Measurements from ENCODE around the gene WWTR1. TPM values are rescaled to one million over a fixed set of nuclear protein-coding genes. Genes with fewer than 3 reads are reported as not detected.

WWTR1 gene
- total RNA-seq, 1 experiment from 2014 or later = 25.5 TPM

DNA sequence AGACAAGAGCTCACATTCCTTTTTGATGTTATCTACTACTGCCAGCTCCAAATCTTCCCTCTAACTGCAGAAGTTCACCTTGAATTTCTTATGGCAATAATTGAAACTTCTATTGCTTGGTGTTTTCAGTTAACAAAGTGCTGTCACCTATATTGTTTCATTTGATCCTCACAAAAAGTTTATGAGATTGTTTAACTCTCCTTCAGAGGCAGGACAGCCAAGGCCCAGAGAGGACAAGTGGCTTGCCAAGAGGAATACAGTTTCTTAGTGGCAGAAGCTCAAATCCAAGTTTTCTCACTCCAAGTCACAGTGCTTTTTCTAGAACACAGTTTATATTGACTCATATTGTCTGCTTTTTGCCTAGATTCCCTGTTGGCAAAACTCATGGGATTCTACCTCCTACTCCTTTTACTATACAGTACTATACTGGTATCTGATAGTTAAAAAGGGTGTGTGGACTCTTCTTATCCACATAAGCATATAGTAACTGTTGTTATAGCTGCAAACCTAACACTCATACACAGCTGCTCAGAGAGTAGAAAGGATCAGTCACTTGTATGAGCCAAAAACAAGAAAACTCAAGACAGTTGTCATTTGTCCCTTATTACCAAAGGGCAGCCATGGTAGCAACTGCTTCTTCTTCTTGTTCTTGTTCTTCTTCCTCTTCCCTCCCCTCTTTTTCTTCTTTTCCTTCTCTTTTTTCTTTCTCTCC lies 167.4 kb downstream of the WWTR1 start (continued):
- TF ChIP-seq, protein P1, sequence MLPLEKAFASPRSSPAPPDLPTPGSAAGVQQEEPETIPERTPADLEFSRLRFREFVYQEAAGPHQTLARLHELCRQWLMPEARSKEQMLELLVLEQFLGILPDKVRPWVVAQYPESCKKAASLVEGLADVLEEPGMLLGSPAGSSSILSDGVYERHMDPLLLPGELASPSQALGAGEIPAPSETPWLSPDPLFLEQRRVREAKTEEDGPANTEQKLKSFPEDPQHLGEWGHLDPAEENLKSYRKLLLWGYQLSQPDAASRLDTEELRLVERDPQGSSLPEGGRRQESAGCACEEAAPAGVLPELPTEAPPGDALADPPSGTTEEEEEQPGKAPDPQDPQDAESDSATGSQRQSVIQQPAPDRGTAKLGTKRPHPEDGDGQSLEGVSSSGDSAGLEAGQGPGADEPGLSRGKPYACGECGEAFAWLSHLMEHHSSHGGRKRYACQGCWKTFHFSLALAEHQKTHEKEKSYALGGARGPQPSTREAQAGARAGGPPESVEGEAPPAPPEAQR (CRISPR knock-in tag; IDR thresholded peaks at IDR 0.05) = no peak
- no peak for TF ChIP-seq MYBL2 (CRISPR knock-in tag; IDR thresholded peaks at IDR 0.05)
- TF ChIP-seq, protein P2, sequence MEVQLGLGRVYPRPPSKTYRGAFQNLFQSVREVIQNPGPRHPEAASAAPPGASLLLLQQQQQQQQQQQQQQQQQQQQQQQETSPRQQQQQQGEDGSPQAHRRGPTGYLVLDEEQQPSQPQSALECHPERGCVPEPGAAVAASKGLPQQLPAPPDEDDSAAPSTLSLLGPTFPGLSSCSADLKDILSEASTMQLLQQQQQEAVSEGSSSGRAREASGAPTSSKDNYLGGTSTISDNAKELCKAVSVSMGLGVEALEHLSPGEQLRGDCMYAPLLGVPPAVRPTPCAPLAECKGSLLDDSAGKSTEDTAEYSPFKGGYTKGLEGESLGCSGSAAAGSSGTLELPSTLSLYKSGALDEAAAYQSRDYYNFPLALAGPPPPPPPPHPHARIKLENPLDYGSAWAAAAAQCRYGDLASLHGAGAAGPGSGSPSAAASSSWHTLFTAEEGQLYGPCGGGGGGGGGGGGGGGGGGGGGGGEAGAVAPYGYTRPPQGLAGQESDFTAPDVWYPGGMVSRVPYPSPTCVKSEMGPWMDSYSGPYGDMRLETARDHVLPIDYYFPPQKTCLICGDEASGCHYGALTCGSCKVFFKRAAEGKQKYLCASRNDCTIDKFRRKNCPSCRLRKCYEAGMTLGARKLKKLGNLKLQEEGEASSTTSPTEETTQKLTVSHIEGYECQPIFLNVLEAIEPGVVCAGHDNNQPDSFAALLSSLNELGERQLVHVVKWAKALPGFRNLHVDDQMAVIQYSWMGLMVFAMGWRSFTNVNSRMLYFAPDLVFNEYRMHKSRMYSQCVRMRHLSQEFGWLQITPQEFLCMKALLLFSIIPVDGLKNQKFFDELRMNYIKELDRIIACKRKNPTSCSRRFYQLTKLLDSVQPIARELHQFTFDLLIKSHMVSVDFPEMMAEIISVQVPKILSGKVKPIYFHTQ (CRISPR knock-in tag; IDR thresholded peaks at IDR 0.05) = no peak
- no peak for TF ChIP-seq CREM (CRISPR knock-in tag; IDR thresholded peaks at IDR 0.05)
- TF ChIP-seq PRRX2 (CRISPR knock-in tag; IDR thresholded peaks at IDR 0.05) = no peak
- TF ChIP-seq CREB1 (CRISPR knock-in tag; IDR thresholded peaks at IDR 0.05) = no peak
- TF ChIP-seq, protein P3, sequence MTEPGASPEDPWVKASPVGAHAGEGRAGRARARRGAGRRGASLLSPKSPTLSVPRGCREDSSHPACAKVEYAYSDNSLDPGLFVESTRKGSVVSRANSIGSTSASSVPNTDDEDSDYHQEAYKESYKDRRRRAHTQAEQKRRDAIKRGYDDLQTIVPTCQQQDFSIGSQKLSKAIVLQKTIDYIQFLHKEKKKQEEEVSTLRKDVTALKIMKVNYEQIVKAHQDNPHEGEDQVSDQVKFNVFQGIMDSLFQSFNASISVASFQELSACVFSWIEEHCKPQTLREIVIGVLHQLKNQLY (CRISPR knock-in tag; IDR thresholded peaks at IDR 0.05) = no peak
- TF ChIP-seq, protein P4, sequence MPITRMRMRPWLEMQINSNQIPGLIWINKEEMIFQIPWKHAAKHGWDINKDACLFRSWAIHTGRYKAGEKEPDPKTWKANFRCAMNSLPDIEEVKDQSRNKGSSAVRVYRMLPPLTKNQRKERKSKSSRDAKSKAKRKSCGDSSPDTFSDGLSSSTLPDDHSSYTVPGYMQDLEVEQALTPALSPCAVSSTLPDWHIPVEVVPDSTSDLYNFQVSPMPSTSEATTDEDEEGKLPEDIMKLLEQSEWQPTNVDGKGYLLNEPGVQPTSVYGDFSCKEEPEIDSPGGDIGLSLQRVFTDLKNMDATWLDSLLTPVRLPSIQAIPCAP (CRISPR knock-in tag; IDR thresholded peaks at IDR 0.05) = no peak
- TF ChIP-seq JUN (CRISPR knock-in tag; IDR thresholded peaks at IDR 0.05) = no peak

DNA sequence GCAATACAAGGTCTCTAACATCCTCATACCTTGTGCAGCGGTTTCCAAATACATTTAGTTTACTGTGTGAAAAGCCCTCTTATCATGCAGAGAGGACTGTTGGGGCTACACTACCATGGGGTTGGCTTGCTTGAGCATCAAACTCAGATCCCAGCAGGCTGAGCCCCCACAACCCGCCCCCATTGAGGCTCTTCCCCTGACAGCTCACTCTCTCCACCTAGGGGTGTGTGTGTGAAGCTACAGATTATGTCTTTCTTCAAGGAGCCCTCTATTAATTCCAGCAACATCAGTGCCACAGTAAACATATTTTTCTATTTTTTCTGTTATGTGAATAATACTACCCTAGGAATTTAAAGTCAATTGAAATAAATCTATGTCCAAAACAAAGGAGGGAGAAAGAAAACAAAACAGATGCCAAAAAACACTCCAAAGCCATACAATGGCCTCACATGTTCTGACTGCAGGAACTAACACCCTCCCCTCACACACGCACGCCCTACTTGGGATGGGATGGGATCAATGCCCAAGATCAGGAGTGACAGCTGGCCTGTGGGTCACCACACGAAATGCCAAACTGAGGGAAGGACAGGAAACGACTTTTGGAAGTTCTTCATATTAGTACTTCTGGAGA lies 168.7 kb downstream of the WWTR1 start:
- ChIA-PET POLR2A (no interaction called here), CTCF (interaction anchor here (0.5 to 2.7 kb wide), 32 partner anchors 9 to 538 kb away, joined by 3 to 21 read pairs (median 4); partner anchors contain the start of genes GYG1 and TM4SF4)
- H3K36me3 Mint-ChIP-seq = no peaks in the 10 kb centered on the region
- ATAC-seq (peak; percentile 86), DNase-seq (ENCODE audit: low spot score) (peak; percentile 43)
- no peak for TF ChIP-seq ZNF219 (CRISPR knock-in tag; IDR thresholded peaks at IDR 0.05; ENCODE audit: borderline replicate concordance)
- TF ChIP-seq, protein P5, sequence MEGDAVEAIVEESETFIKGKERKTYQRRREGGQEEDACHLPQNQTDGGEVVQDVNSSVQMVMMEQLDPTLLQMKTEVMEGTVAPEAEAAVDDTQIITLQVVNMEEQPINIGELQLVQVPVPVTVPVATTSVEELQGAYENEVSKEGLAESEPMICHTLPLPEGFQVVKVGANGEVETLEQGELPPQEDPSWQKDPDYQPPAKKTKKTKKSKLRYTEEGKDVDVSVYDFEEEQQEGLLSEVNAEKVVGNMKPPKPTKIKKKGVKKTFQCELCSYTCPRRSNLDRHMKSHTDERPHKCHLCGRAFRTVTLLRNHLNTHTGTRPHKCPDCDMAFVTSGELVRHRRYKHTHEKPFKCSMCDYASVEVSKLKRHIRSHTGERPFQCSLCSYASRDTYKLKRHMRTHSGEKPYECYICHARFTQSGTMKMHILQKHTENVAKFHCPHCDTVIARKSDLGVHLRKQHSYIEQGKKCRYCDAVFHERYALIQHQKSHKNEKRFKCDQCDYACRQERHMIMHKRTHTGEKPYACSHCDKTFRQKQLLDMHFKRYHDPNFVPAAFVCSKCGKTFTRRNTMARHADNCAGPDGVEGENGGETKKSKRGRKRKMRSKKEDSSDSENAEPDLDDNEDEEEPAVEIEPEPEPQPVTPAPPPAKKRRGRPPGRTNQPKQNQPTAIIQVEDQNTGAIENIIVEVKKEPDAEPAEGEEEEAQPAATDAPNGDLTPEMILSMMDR (IDR thresholded peaks at IDR 0.05) = peak; percentile 54
- H3K27ac Mint-ChIP-seq = no peak overlapping the region
- H3K4me1 Mint-ChIP-seq = peaks cover 7% of the 10 kb centered on the region; the same call in 1 of the 2 replicates
- H3K4me3 Mint-ChIP-seq = no peak overlapping the region
- H3K27me3 Mint-ChIP-seq (ENCODE audit: low read depth) = no peaks in the 10 kb centered on the region
- peaks cover 3% of the 10 kb centered on the region; the same call in 1 of the 2 replicates for H3K9me3 Mint-ChIP-seq

DNA sequence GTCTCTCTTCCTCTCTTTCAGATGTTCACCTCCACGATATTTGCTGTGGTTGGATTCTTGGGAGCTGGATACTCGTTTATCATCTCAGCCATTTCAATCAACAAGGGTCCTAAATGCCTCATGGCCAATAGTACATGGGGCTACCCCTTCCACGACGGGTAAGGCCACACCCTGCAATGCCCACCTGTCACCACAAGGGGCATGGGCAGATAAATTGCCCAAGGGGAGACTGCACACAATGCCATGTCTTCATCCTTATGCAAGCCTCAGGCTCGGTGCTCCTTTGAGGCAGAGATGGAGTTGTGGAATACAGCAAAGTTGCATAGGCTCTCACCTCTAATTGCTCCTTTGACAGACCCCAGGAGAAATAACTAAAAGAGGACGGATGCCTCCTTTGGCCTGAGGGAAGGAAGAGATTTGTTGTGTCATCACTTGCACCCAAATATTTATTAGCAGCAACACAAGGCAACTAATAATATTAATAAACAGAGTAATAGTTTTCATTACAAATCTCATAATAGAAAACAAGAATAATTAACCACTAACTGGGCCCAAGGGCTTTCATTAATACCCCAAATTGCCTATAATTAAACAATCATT lies 170.1 kb downstream of the WWTR1 start:
- no peak overlapping the region for H3K27ac Mint-ChIP-seq
- DNase-seq (ENCODE audit: low spot score) (peak; percentile 81), ATAC-seq (peak; percentile 86)
- no peak for TF ChIP-seq GABPB1 (CRISPR knock-in tag; IDR thresholded peaks at IDR 0.05)
- TF ChIP-seq, protein P5 (IDR thresholded peaks at IDR 0.05) = peak; percentile 83
- POLR2A ChIA-PET = no interaction called here
- no peak overlapping the region for H3K4me3 Mint-ChIP-seq
- no peaks in the 10 kb centered on the region for H3K4me1 Mint-ChIP-seq
- CTCF ChIA-PET = interaction anchor here (0.6 to 2.7 kb wide), 9 partner anchors 9 to 533 kb away, joined by 3 to 21 read pairs (median 8); partner anchors contain the start of gene TM4SF4
- no peaks in the 10 kb centered on the region for H3K27me3 Mint-ChIP-seq (ENCODE audit: low read depth)
- H3K9me3 Mint-ChIP-seq = peaks cover 3% of the 10 kb centered on the region; the same call in 1 of the 2 replicates
- no peaks in the 10 kb centered on the region for H3K36me3 Mint-ChIP-seq

Measured in WTC11 (cell line).